ENCODE measurements around the gene RAB31. TPM values are rescaled to one million over a fixed set of nuclear protein-coding genes. Genes with fewer than 3 reads are reported as not detected.
A peak's percentile ranks its signal among the peaks of the same experiment; 100 is the strongest.

Gene RAB31
- total and polyA plus RNA-seq, 2 experiments from 2014 or later, result 26.0 to 81.8 TPM

GRCh38 chr18:9835825-9836224 lies 127.7 kb downstream of the RAB31 start:
- Histone ChIP-seq H3K36me3 (replicated peaks; ENCODE audit: insufficient read depth, low read depth) (no peaks in the 10 kb centered on the region), H4K20me1 (ENCODE audit: insufficient read depth, poor library complexity, severe bottlenecking) (no peaks in the 10 kb centered on the region), H3K4me2 (peak overlapping the region; percentile 32), H3K27me3 (no peaks in the 10 kb centered on the region), H3K4me3 (no peak overlapping the region), H3K9me3 (ENCODE audit: low read depth) (no peaks in the 10 kb centered on the region), H3K27ac (peak overlapping the region; percentile 71), H3K4me1 (ENCODE audit: insufficient read depth) (peaks cover 16% of the 10 kb centered on the region), H3K9me2 (replicated peaks; ENCODE audit: insufficient read depth) (no peaks in the 10 kb centered on the region), H3K79me2 (no peaks in the 10 kb centered on the region), H2AFZ (no peak overlapping the region)
- TF ChIP-seq EZH2phosphoT487 (IDR thresholded peaks at IDR 0.05; ENCODE audit: low read depth, severe bottlenecking, unreplicated experiment) (no peak), CTCF (IDR thresholded peaks at IDR 0.05; ENCODE audit: poor library complexity) (no peak), EZH2 (IDR thresholded peaks at IDR 0.05; ENCODE audit: borderline replicate concordance) (no peak)
- DNase-seq (ENCODE audit: low spot score), result no peak
- WGBS (ENCODE audit: low lambda C conversion rate, missing lambda C conversion rate), result 35% methylated on average over 10 of the region's 10 CpGs

GRCh38 chr18:9838144-9838877 lies 130.2 kb downstream of the RAB31 start:
- Histone ChIP-seq H4K20me1 (ENCODE audit: insufficient read depth, poor library complexity, severe bottlenecking) (no peaks in the 10 kb centered on the region), H3K79me2 (no peaks in the 10 kb centered on the region), H3K4me1 (ENCODE audit: insufficient read depth) (peaks cover 16% of the 10 kb centered on the region), H2AFZ (no peak overlapping the region), H3K9me3 (ENCODE audit: low read depth) (no peaks in the 10 kb centered on the region), H3K4me2 (no peak overlapping the region), H3K36me3 (replicated peaks; ENCODE audit: insufficient read depth, low read depth) (no peaks in the 10 kb centered on the region), H3K27ac (no peak overlapping the region), H3K9me2 (replicated peaks; ENCODE audit: insufficient read depth) (no peaks in the 10 kb centered on the region), H3K27me3 (no peaks in the 10 kb centered on the region), H3K4me3 (no peak overlapping the region)
- WGBS (ENCODE audit: low lambda C conversion rate, missing lambda C conversion rate), result 68% methylated on average over 10 of the region's 10 CpGs
- TF ChIP-seq CTCF (IDR thresholded peaks at IDR 0.05; ENCODE audit: poor library complexity) (no peak), EZH2 (IDR thresholded peaks at IDR 0.05; ENCODE audit: borderline replicate concordance) (no peak), EZH2phosphoT487 (IDR thresholded peaks at IDR 0.05; ENCODE audit: low read depth, severe bottlenecking, unreplicated experiment) (no peak)
- peak; percentile 53 for DNase-seq (ENCODE audit: low spot score)

- no peaks in the 10 kb centered on the region for H3K79me2 ChIP-seq
- no peak overlapping the region for H3K27ac ChIP-seq
- H3K4me2 ChIP-seq, result no peak overlapping the region
- TF ChIP-seq EZH2phosphoT487 (IDR thresholded peaks at IDR 0.05; ENCODE audit: low read depth, severe bottlenecking, unreplicated experiment), result no peak
- no peak for TF ChIP-seq CTCF (IDR thresholded peaks at IDR 0.05; ENCODE audit: poor library complexity)
- TF ChIP-seq EZH2 (IDR thresholded peaks at IDR 0.05; ENCODE audit: borderline replicate concordance), result no peak
- H3K27me3 ChIP-seq, result no peaks in the 10 kb centered on the region
- no peaks in the 10 kb centered on the region for H3K9me2 ChIP-seq (replicated peaks; ENCODE audit: insufficient read depth)
- no peak overlapping the region for H3K4me3 ChIP-seq
- no peak for DNase-seq (ENCODE audit: low spot score)
- no peak overlapping the region for H2AFZ ChIP-seq
- no peaks in the 10 kb centered on the region for H3K9me3 ChIP-seq (ENCODE audit: low read depth)
- no peaks in the 10 kb centered on the region for H4K20me1 ChIP-seq (ENCODE audit: insufficient read depth, poor library complexity, severe bottlenecking)
- peaks cover 16% of the 10 kb centered on the region for H3K4me1 ChIP-seq (ENCODE audit: insufficient read depth)
- no peaks in the 10 kb centered on the region for H3K36me3 ChIP-seq (replicated peaks; ENCODE audit: insufficient read depth, low read depth)
- 94% methylated on average over 8 of the region's 8 CpGs for WGBS (ENCODE audit: low lambda C conversion rate, missing lambda C conversion rate)
Measured at GRCh38 chr18:9839211-9839610, 131.1 kb downstream of the RAB31 start.
